ENCODE data around the gene EVPL. TPM values are rescaled to one million over a fixed set of nuclear protein-coding genes. Genes with fewer than 3 reads are reported as not detected.

Gene EVPL
- total RNA-seq, 1 experiment from 2014 or later, result 58.0 TPM

DNA sequence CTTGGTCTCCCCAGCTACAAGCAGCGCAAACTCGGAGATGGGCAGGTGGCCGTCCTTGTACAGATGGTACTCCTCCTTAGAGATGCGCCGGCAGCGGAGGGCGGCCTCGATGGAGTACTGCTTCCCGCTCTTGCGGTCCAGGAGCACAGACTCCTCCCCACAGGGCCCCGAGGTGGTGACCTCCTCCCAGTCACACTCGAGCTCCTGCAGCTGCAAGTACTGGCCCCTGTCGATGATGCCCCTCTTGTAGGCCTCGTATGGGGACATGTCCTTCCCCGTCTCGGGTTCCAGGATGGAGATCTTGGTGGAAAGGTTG lies 19.3 kb downstream of the EVPL start:
- no peak overlapping the region for H3K9ac ChIP-seq (ENCODE audit: low read length)
- H3K27ac ChIP-seq (ENCODE audit: low read depth, low read length), result no peak overlapping the region
- DNase-seq (ENCODE audit: low read depth, low spot score) (no peak), ATAC-seq (no peak)
- H3K9me2 ChIP-seq (ENCODE audit: insufficient read depth), result no peaks in the 10 kb centered on the region
- H2AFZ ChIP-seq (ENCODE audit: low read depth, low read length, poor library complexity, severe bottlenecking), result no peak overlapping the region
- POLR2A ChIA-PET, result interaction anchor here (0.8 kb wide), 1 partner anchor 97 kb away, joined by 3 read pairs; no protein-coding TSS in a partner anchor
- no peaks in the 10 kb centered on the region for H3K27me3 ChIP-seq (ENCODE audit: insufficient read depth, low read length)
- H3K9me3 ChIP-seq (ENCODE audit: control insufficient read depth in 1 of 2, insufficient read depth in 1 of 2, low read depth in 1 of 2, low read length in 2 of 2), result no peaks in the 10 kb centered on the region
- H3K4me3 ChIP-seq (replicated peaks in 1 of 2; ENCODE audit: low read depth in 1 of 2, low read length in 2 of 2), result no peak overlapping the region
- H4K20me1 ChIP-seq (ENCODE audit: insufficient read depth), result no peaks in the 10 kb centered on the region
- RAD21 ChIA-PET (ENCODE audit: low non-redundant PET in 1 of 2, low total read pairs in 2 of 2, uncharacterized antibody in 2 of 2, unreplicated experiment in 2 of 2), result interaction anchor here in 1 of 2 experiments (0.6 kb wide), 1 partner anchor 498 kb away, joined by 7 read pairs; no protein-coding TSS in a partner anchor
- CTCF ChIA-PET, result interaction anchor here (0.9 to 7.1 kb wide), 4 partner anchors 9 to 272 kb away, joined by 3 to 68 read pairs (median 6); partner anchors contain the start of gene MRPL38
- BruUV-seq (replicated peaks), result no TSS peak
- H3K4me2 ChIP-seq (ENCODE audit: low read length), result no peak overlapping the region
- TF ChIP-seq EZH2 (IDR thresholded peaks at IDR 0.05) (no peak), SRF (IDR thresholded peaks at IDR 0.05; ENCODE audit: low read depth) (no peak), JUND (IDR thresholded peaks at IDR 0.05) (no peak), RAD21 (IDR thresholded peaks at IDR 0.05; ENCODE audit: low read depth) (no peak), POLR2AphosphoS5 (IDR thresholded peaks at IDR 0.05; ENCODE audit: low read depth, low read length) (no peak)
- intact Hi-C loops (cut with micrococcal nuclease), result no loop called here
- peaks cover 0 to 13% of the 10 kb centered on the region in 2 experiments; a peak in 2 of 4 replicates for H3K4me1 ChIP-seq (ENCODE audit: control insufficient read depth in 1 of 2, insufficient read depth in 2 of 2, low read length in 2 of 2)
- peaks cover 23 to 26% of the 10 kb centered on the region in 2 experiments; a peak in 2 of 4 replicates for H3K36me3 ChIP-seq (ENCODE audit: control insufficient read depth in 1 of 2, insufficient read depth in 2 of 2, low read length in 2 of 2)
- H3K79me2 ChIP-seq (ENCODE audit: insufficient read depth, low read length), result no peaks in the 10 kb centered on the region

DNA sequence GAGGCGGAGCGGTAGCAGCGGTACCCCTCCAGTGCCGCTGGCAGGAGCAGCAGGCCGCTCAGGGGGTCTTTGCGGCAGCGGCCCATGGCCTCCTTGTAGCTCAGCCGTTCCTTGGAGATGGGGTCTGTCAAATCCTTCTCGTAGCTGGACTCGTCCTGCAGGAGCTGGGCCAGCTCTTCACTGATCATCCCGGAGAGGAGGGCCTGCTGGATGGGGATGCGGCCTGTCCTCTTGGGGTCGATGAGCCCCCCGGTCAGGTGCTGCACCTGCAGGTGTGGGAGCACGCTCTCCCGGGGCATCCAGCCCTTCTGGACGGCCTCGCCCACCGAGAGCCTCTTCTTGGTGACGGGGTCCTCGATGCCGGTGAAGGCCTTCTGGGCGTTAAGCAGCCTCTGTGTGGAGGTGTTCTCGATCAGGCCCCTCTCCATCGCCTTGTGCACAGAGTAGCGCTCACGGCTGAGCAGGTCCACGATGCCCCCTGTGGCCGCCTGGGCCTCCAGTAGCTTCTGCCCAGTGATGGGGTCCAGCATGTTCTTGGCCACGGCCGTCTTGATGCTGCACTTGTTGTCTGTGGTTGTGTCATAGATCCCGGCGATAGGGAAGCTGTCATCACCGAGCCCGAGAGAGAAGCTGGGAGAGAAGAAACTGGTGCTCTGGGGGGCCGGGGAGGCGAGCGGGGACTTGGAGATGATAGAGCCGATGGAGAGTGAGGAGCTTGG lies 19.8 kb downstream of the EVPL start:
- no peaks in the 10 kb centered on the region for H3K79me2 ChIP-seq (ENCODE audit: insufficient read depth, low read length)
- ChIA-PET RAD21 (ENCODE audit: low non-redundant PET in 1 of 2, low total read pairs in 2 of 2, uncharacterized antibody in 2 of 2, unreplicated experiment in 2 of 2) (no interaction called here), CTCF (interaction anchor here (0.9 to 7.1 kb wide), 4 partner anchors 8 to 273 kb away, joined by 3 to 68 read pairs (median 6); partner anchors contain the start of gene MRPL38), POLR2A (interaction anchor here (0.8 kb wide), 1 partner anchor 98 kb away, joined by 3 read pairs; no protein-coding TSS in a partner anchor)
- H3K9me3 ChIP-seq (ENCODE audit: control insufficient read depth in 1 of 2, insufficient read depth in 1 of 2, low read depth in 1 of 2, low read length in 2 of 2), result no peaks in the 10 kb centered on the region
- DNase-seq (ENCODE audit: low read depth, low spot score) (no peak), ATAC-seq (no peak)
- H3K4me3 ChIP-seq (replicated peaks in 1 of 2; ENCODE audit: low read depth in 1 of 2, low read length in 2 of 2), result no peak overlapping the region
- intact Hi-C loops (cut with micrococcal nuclease), result no loop called here
- no peaks in the 10 kb centered on the region for H3K9me2 ChIP-seq (ENCODE audit: insufficient read depth)
- H3K9ac ChIP-seq (ENCODE audit: low read length), result no peak overlapping the region
- BruUV-seq (replicated peaks), result TSS peak; percentile 7
- no peak overlapping the region for H2AFZ ChIP-seq (ENCODE audit: low read depth, low read length, poor library complexity, severe bottlenecking)
- no peaks in the 10 kb centered on the region for H3K27me3 ChIP-seq (ENCODE audit: insufficient read depth, low read length)
- H3K36me3 ChIP-seq (ENCODE audit: control insufficient read depth in 1 of 2, insufficient read depth in 2 of 2, low read length in 2 of 2), result peaks cover 23 to 26% of the 10 kb centered on the region in 2 experiments; a peak in 2 of 4 replicates
- H3K4me2 ChIP-seq (ENCODE audit: low read length), result no peak overlapping the region
- TF ChIP-seq RAD21 (IDR thresholded peaks at IDR 0.05; ENCODE audit: low read depth) (no peak), POLR2AphosphoS5 (IDR thresholded peaks at IDR 0.05; ENCODE audit: low read depth, low read length) (no peak), ELF1 (IDR thresholded peaks at IDR 0.05; ENCODE audit: borderline replicate concordance, low read depth) (no peak), SP1 (IDR thresholded peaks at IDR 0.05; ENCODE audit: low read depth) (no peak), CBX3 (IDR thresholded peaks at IDR 0.05; ENCODE audit: low read depth) (no peak)
- peaks cover 0 to 13% of the 10 kb centered on the region in 2 experiments; a peak in 2 of 4 replicates for H3K4me1 ChIP-seq (ENCODE audit: control insufficient read depth in 1 of 2, insufficient read depth in 2 of 2, low read length in 2 of 2)
- H4K20me1 ChIP-seq (ENCODE audit: insufficient read depth), result no peaks in the 10 kb centered on the region
- H3K27ac ChIP-seq (ENCODE audit: low read depth, low read length), result no peak overlapping the region; the same call in 1 of the 2 replicates
